HG02870 (cell line): ENCODE measurements around the gene EXOSC6.
"Not testable (repeated sequence)": the region's sequence is repeated elsewhere in the genome, so short reads cannot be mapped to it uniquely, and the experiment has no call there.

Experiments
- ATAC-seq: cut with Tn5 transposase; IDR thresholded peaks from one replicate; pipeline ENCODE4 v1.9.1; 2021; ENCODE audit warnings: mild to moderate bottlenecking, moderate library complexity; ENCODE audit not compliant: unreplicated experiment

The EXOSC6 gene

GRCh38 chr16:70200063-70200462 lies 51.7 kb downstream of the EXOSC6 start:
- not testable (repeated sequence) for ATAC-seq

- ATAC-seq = not testable (repeated sequence)
These were observed 52.6 kb downstream of the EXOSC6 start for GRCh38 chr16:70199170-70199569.

GRCh38 chr16:70198666-70199065 lies 53.1 kb downstream of the EXOSC6 start:
- ATAC-seq = not testable (repeated sequence)

GRCh38 chr16:70198230-70198629 lies 53.5 kb downstream of the EXOSC6 start:
- not testable (repeated sequence) for ATAC-seq

GRCh38 chr16:70197611-70198010 lies 54.1 kb downstream of the EXOSC6 start:
- ATAC-seq = not testable (repeated sequence)
